ENCODE results near the gene TAL1.
"Not testable (repeated sequence)": the region's sequence is repeated elsewhere in the genome, so short reads cannot be mapped to it uniquely, and the experiment has no call there.

The TAL1 gene

GRCh38 chr1:47201179-47201578 lies 30.8 kb downstream of the TAL1 start:
- TF ChIP-seq ZFX (IDR thresholded peaks at IDR 0.05; ENCODE audit: borderline replicate concordance): no peak
- TF ChIP-seq CTCF (IDR thresholded peaks at IDR 0.05): no peak
- H3K27ac ChIP-seq: no peak overlapping the region

DNA sequence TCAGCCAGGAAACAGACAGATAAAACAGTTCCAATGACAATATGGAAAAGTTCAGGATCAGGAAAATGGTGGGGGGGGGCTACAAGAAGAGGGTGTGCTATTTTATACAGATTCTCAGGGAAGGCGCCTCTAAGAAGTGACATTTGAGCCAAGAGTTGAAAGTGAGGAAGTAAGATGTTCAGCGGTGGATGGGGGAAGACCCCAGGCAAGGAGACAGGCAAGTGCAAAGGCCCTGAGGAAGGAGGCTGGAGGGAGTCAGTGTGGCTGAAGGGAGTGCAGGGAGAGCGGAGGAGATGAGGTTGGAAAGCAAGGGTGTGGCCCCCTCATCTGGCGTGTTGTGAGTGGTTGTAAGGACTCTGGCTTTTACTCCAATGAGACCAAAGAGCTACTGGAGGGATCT lies 33.8 kb downstream of the TAL1 start:
- no peak overlapping the region for H3K27ac ChIP-seq
- no peak for TF ChIP-seq ZFX (IDR thresholded peaks at IDR 0.05; ENCODE audit: borderline replicate concordance)
- TF ChIP-seq CTCF (IDR thresholded peaks at IDR 0.05): no peak

DNA sequence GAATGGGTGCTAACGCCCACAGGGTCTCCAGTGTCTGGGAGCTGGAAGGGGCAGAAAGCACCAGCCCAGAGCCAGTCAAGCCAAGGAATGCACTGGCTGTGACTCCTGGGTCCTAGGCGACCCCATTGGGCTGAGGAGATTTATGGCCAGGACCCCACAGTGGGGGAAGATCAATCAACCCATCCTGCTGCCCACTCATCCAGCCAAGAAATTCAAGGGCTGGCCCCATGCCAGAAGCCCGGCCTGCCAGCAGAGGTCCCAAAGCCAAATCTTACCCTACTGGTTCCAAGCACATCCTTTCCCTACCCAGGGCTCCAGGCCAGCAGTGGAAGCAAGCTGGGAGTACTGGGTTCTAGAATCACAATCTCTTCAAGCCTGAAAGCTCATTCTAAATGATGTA lies 35.4 kb downstream of the TAL1 start:
- TF ChIP-seq ZFX (IDR thresholded peaks at IDR 0.05; ENCODE audit: borderline replicate concordance) (no peak), CTCF (IDR thresholded peaks at IDR 0.05) (no peak)
- no peak overlapping the region for H3K27ac ChIP-seq

GRCh38 chr1:47195981-47196380 lies 36.0 kb downstream of the TAL1 start:
- H3K27ac ChIP-seq: not testable (repeated sequence)

GRCh38 chr1:47194311-47194710 lies 37.7 kb downstream of the TAL1 start:
- H3K27ac ChIP-seq: no peak overlapping the region
- TF ChIP-seq ZFX (IDR thresholded peaks at IDR 0.05; ENCODE audit: borderline replicate concordance) (no peak), CTCF (IDR thresholded peaks at IDR 0.05) (no peak)

DNA sequence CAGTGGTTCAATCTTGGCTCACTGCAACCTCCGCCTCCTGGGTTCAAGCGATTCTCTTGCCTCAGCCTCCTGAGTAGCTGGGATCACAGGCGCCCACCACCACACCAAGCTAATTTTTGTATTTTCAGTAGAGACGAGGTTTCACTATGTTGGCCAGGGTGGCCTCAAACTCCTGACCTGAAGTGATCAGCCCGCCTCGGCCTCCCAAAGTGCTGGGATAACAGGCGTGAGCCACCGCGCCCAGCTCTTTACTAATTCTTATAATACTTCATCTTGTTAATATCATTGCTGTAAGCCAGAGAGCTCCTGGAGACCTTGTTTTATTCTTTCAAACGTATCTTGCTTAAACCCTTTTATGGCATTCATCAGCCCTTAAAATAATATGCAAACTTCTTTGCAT lies 38.5 kb downstream of the TAL1 start:
- H3K27ac ChIP-seq: not testable (repeated sequence)

DNA sequence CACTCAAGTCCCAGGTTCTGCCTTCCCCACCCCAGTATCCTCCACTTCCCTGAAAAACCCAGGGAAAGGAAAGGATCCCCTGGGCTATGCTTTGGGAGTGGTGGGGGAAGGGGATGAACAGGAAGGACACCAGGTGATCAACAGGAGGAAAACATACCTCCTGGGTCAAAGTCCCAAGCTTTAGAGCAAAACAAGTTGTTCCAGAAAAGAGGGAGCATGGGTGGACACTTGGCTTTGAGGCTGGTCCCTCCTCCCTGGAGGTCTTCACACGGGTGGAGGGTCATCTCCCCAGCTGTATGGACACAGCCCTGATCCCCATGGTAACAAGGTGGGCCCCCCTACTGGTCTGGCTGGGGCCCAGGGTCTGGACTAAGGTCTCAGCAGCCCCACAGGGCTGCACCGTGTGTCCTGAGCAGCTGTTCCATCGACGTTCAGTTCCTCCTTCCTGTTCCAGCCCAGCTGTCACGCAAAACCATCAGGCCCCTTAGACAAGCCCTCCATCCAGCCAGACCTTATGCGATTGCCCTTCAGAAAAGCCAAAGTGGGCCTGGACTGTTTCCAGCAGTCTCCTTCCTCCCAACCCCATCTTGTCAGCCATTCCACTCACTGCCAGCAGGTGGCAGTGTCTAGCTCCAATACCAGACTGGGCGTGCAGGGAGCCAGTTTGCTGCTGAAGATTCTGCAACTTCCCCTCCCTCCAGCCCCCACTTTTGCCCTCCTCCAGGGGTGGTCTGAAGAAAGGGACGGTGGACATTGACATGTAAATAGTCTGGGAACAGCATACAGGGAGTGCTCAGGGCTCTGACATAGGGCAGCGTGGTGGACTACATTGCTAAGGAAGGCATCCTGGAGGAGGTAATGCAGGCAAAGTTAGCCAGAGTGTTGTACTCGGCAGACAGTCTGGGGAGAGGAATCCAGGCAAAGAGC lies 39.3 kb downstream of the TAL1 start:
- TF ChIP-seq CTCF (IDR thresholded peaks at IDR 0.05): peak; percentile 96
- no peak for TF ChIP-seq ZFX (IDR thresholded peaks at IDR 0.05; ENCODE audit: borderline replicate concordance)
- no peak overlapping the region for H3K27ac ChIP-seq

GRCh38 chr1:47191940-47192457 lies 40.0 kb downstream of the TAL1 start:
- TF ChIP-seq CTCF (IDR thresholded peaks at IDR 0.05): no peak
- no peak for TF ChIP-seq ZFX (IDR thresholded peaks at IDR 0.05; ENCODE audit: borderline replicate concordance)
- H3K27ac ChIP-seq: no peak overlapping the region
